Activated naive CD8-positive, alpha-beta T cell treated with anti-CD3 and anti-CD28 coated beads, Interleukin-2, amount 10 ng/mL, durations not matched to agents 7 days and 5 days (primary cell): ENCODE data around the gene PLK3. TPM values are rescaled to one million over a fixed set of nuclear protein-coding genes. Genes with fewer than 3 reads are reported as not detected.
"Not testable (repeated sequence)": the region's sequence is repeated elsewhere in the genome, so short reads cannot be mapped to it uniquely, and the experiment has no call there.

Experiments used
- ATAC-seq: fragments of 150-1000 bp; cut with Tn5 transposase; one replicate; pipeline ENCODE4 v1.10.0; 2021; ENCODE audit warnings: low read depth, moderate library complexity
- POLR2A ChIA-PET: fragments of 350-600 bp; sonication (Branson Sonifier 250); formaldehyde crosslinking; loops from one replicate; lab custom pipeline; 2021; ENCODE audit warnings: antibody characterized with exemption; lab: Charles Lee
- DNase-seq: peaks from one replicate; pipeline ENCODE4 v3.0.0; 2021
- H3K27ac Mint-ChIP-seq: one replicate; pipeline ENCODE4 v1.8.0; 2022; ENCODE audit warnings: mild to moderate bottlenecking, mixed read lengths
- H3K27me3 Mint-ChIP-seq: one replicate; pipeline ENCODE4 v1.8.0; 2022; ENCODE audit warnings: mild to moderate bottlenecking, moderate library complexity, mixed read lengths
- H3K36me3 Mint-ChIP-seq: one replicate; pipeline ENCODE4 v1.8.0; 2021; ENCODE audit warnings: mild to moderate bottlenecking, mixed read lengths
- H3K4me1 Mint-ChIP-seq: one replicate; pipeline ENCODE4 v1.8.0; 2021; ENCODE audit warnings: mixed read lengths
- H3K4me3 Mint-ChIP-seq: one replicate; pipeline ENCODE4 v1.8.0; 2022; ENCODE audit warnings: mild to moderate bottlenecking, moderate library complexity, mixed read lengths
- H3K9me3 Mint-ChIP-seq: one replicate; pipeline ENCODE4 v1.8.0; 2021; ENCODE audit warnings: mixed read lengths
- total RNA-seq, 2 experiments: library from RNA; stranded (reverse); gene quantifications; one replicate each; pipeline ENCODE4 v1.2.3, GENCODE V29; 2021

PLK3 gene
- total RNA-seq, 2 experiments from 2014 or later = 68.8 to 70.7 TPM

- H3K27me3 Mint-ChIP-seq = no peaks in the 10 kb centered on the region
- H3K9me3 Mint-ChIP-seq = no peaks in the 10 kb centered on the region
- H3K36me3 Mint-ChIP-seq = peaks cover 9% of the 10 kb centered on the region
- H3K27ac Mint-ChIP-seq = peak overlapping the region; percentile 78
- POLR2A ChIA-PET = interaction anchor here (1.0 to 7.9 kb wide), 8 partner anchors 9 to 192 kb away, joined by 4 to 360 read pairs (median 88); partner anchors contain the start of genes BTBD19, DYNLT4, HECTD3 and PLK3
- H3K4me3 Mint-ChIP-seq = peak overlapping the region; percentile 65
- peaks cover 42% of the 10 kb centered on the region for H3K4me1 Mint-ChIP-seq
- DNase-seq (peak; percentile 17), ATAC-seq (no peak)
Observed at GRCh38 chr1:44817771-44818495, 17.8 kb downstream of the PLK3 start.

GRCh38 chr1:44819196-44819607, 19.0 kb downstream of the PLK3 start:
- POLR2A ChIA-PET = interaction anchor here (0.6 to 7.9 kb wide), 29 partner anchors 10 to 674 kb away, joined by 3 to 360 read pairs (median 5); partner anchors contain the start of genes BEST4, BTBD19, DYNLT4 and EIF2B3
- ATAC-seq (no peak), DNase-seq (peak; percentile 29)
- Mint-ChIP-seq H3K9me3 (no peaks in the 10 kb centered on the region), H3K36me3 (peaks cover 7% of the 10 kb centered on the region), H3K4me3 (peak overlapping the region; percentile 92), H3K4me1 (peaks cover 39% of the 10 kb centered on the region), H3K27ac (peak overlapping the region; percentile 99), H3K27me3 (no peaks in the 10 kb centered on the region)

- H3K36me3 Mint-ChIP-seq = peaks cover 6% of the 10 kb centered on the region
- DNase-seq (peak; percentile 84), ATAC-seq (peak; percentile 88)
- no peaks in the 10 kb centered on the region for H3K9me3 Mint-ChIP-seq
- peaks cover 36% of the 10 kb centered on the region for H3K4me1 Mint-ChIP-seq
- H3K4me3 Mint-ChIP-seq = peak overlapping the region; percentile 92
- POLR2A ChIA-PET = interaction anchor here (0.6 to 7.9 kb wide), 31 partner anchors 10 to 672 kb away, joined by 3 to 360 read pairs (median 5); partner anchors contain the start of genes BEST4, BTBD19, DYNLT4 and EIF2B3
- peak overlapping the region; percentile 99 for H3K27ac Mint-ChIP-seq
- no peaks in the 10 kb centered on the region for H3K27me3 Mint-ChIP-seq
Observed at GRCh38 chr1:44819608-44820327, 19.6 kb downstream of the PLK3 start.

GRCh38 chr1:44820328-44821239, 20.4 kb downstream of the PLK3 start:
- no peaks in the 10 kb centered on the region for H3K27me3 Mint-ChIP-seq
- DNase-seq = no peak

GRCh38 chr1:44821240-44821715, 21.1 kb downstream of the PLK3 start:
- POLR2A ChIA-PET = interaction anchor here (1.3 to 7.9 kb wide), 11 partner anchors 8 to 482 kb away, joined by 3 to 360 read pairs (median 47); partner anchors contain the start of genes BEST4, BTBD19, DYNLT4 and HECTD3
- Mint-ChIP-seq H3K27ac (peak overlapping the region; percentile 99), H3K36me3 (no peaks in the 10 kb centered on the region), H3K4me1 (peaks cover 31% of the 10 kb centered on the region), H3K4me3 (peak overlapping the region; percentile 92), H3K9me3 (no peaks in the 10 kb centered on the region), H3K27me3 (no peaks in the 10 kb centered on the region)
- ATAC-seq (no peak), DNase-seq (no peak)

More at GRCh38 chr1:44820328-44821239, 20.4 kb downstream of the PLK3 start:
- H3K4me3 Mint-ChIP-seq = peak overlapping the region; percentile 92
- ATAC-seq = no peak
- POLR2A ChIA-PET = interaction anchor here (0.9 to 7.9 kb wide), 14 partner anchors 9 to 530 kb away, joined by 3 to 360 read pairs (median 28); partner anchors contain the start of genes BEST4, BTBD19, DYNLT4 and HECTD3
- H3K9me3 Mint-ChIP-seq = no peaks in the 10 kb centered on the region
- peak overlapping the region; percentile 99 for H3K27ac Mint-ChIP-seq
- peaks cover 31% of the 10 kb centered on the region for H3K4me1 Mint-ChIP-seq
- no peaks in the 10 kb centered on the region for H3K36me3 Mint-ChIP-seq

GRCh38 chr1:44822131-44822701, 22.0 kb downstream of the PLK3 start:
- H3K4me3 Mint-ChIP-seq = no peak overlapping the region
- H3K27me3 Mint-ChIP-seq = no peaks in the 10 kb centered on the region
- peak overlapping the region; percentile 51 for H3K27ac Mint-ChIP-seq
- POLR2A ChIA-PET = interaction anchor here (1.6 to 7.9 kb wide), 7 partner anchors 8 to 188 kb away, joined by 8 to 360 read pairs (median 130); partner anchors contain the start of genes BEST4, BTBD19, DYNLT4 and HECTD3
- H3K4me1 Mint-ChIP-seq = peaks cover 31% of the 10 kb centered on the region
- no peak for ATAC-seq
- no peak for DNase-seq
- H3K36me3 Mint-ChIP-seq = no peaks in the 10 kb centered on the region
- no peaks in the 10 kb centered on the region for H3K9me3 Mint-ChIP-seq

- no peaks in the 10 kb centered on the region for H3K27me3 Mint-ChIP-seq
Observed at GRCh38 chr1:44822981-44823451, 22.8 kb downstream of the PLK3 start.

GRCh38 chr1:44824392-44824791, 24.2 kb downstream of the PLK3 start:
- ATAC-seq, H3K36me3 Mint-ChIP-seq, H3K27ac Mint-ChIP-seq, DNase-seq, H3K27me3 Mint-ChIP-seq, H3K4me3 Mint-ChIP-seq, H3K9me3 Mint-ChIP-seq: not testable (repeated sequence)
- POLR2A ChIA-PET = interaction anchor here (1.5 to 7.9 kb wide), 3 partner anchors 23 to 103 kb away, joined by 3 to 360 read pairs (median 8); partner anchors contain the start of gene PLK3
- peaks cover 19% of the 10 kb centered on the region for H3K4me1 Mint-ChIP-seq

More at GRCh38 chr1:44822981-44823451, 22.8 kb downstream of the PLK3 start:
- no peak for DNase-seq
- no peak for ATAC-seq
- POLR2A ChIA-PET = interaction anchor here (1.6 to 7.9 kb wide), 6 partner anchors 9 to 101 kb away, joined by 8 to 360 read pairs (median 165); partner anchors contain the start of genes BEST4, BTBD19, DYNLT4 and PLK3
- H3K4me1 Mint-ChIP-seq = peaks cover 26% of the 10 kb centered on the region
- H3K27ac Mint-ChIP-seq = peak overlapping the region; percentile 51
- H3K36me3 Mint-ChIP-seq = no peaks in the 10 kb centered on the region
- no peaks in the 10 kb centered on the region for H3K9me3 Mint-ChIP-seq
- H3K4me3 Mint-ChIP-seq = no peak overlapping the region

- ATAC-seq (no peak), DNase-seq (no peak)
- no peak overlapping the region for H3K4me3 Mint-ChIP-seq
- no peaks in the 10 kb centered on the region for H3K27me3 Mint-ChIP-seq
- no peaks in the 10 kb centered on the region for H3K36me3 Mint-ChIP-seq
- no peak overlapping the region for H3K27ac Mint-ChIP-seq
- H3K9me3 Mint-ChIP-seq = no peaks in the 10 kb centered on the region
- H3K4me1 Mint-ChIP-seq = peaks cover 4% of the 10 kb centered on the region
- POLR2A ChIA-PET = interaction anchor here (0.9 to 1.8 kb wide), 3 partner anchors 13 to 105 kb away, joined by 3 to 8 read pairs (median 5); partner anchors contain the start of gene RNU5D-1
Observed at GRCh38 chr1:44826375-44827196, 26.4 kb downstream of the PLK3 start.

- no peak for ATAC-seq
Observed at GRCh38 chr1:44827197-44828002, 27.2 kb downstream of the PLK3 start.

More at GRCh38 chr1:44827197-44828002, 27.2 kb downstream of the PLK3 start:
- no peaks in the 10 kb centered on the region for H3K36me3 Mint-ChIP-seq
- no peak overlapping the region for H3K4me3 Mint-ChIP-seq
- DNase-seq = no peak
- H3K4me1 Mint-ChIP-seq = peaks cover 4% of the 10 kb centered on the region
- H3K9me3 Mint-ChIP-seq = no peaks in the 10 kb centered on the region
- peak overlapping the region; percentile 48 for H3K27ac Mint-ChIP-seq
- POLR2A ChIA-PET = interaction anchor here (1.6 to 4.7 kb wide), 2 partner anchors 7 to 97 kb away, joined by 5 to 27 read pairs; partner anchors contain the start of gene RNU5D-1
- H3K27me3 Mint-ChIP-seq = no peaks in the 10 kb centered on the region
